ENCODE data around the gene SUFU. TPM values are rescaled to one million over a fixed set of nuclear protein-coding genes. Genes with fewer than 3 reads are reported as not detected.

Gene SUFU
- total and polyA plus RNA-seq, 2 of the 8 experiments (the other 6 are each of a cell fraction or from before 2014, with no cell fraction given), result 7.0 to 10.8 TPM

- no peak for TF ChIP-seq BACH1 (IDR thresholded peaks at IDR 0.05; ENCODE audit: low read length)
- TF ChIP-seq CHD1 (IDR thresholded peaks at IDR 0.05; ENCODE audit: low read depth, low read length), result no peak
- TF ChIP-seq SIRT6 (IDR thresholded peaks at IDR 0.05; ENCODE audit: low read length), result no peak
- no peak for TF ChIP-seq POLR2A (IDR thresholded peaks at IDR 0.05; ENCODE audit: control extremely low read depth in 1 of 2, low read depth in 2 of 2, low read length in 2 of 2)
- no peak for TF ChIP-seq TAF1 (IDR thresholded peaks at IDR 0.05; ENCODE audit: low read depth, low read length)
- no peak for TF ChIP-seq SP1 (IDR thresholded peaks at IDR 0.05; ENCODE audit: low read depth, low read length)
These were observed 126.9 kb downstream of the SUFU start (continued) for GRCh38 chr10:102630663-102631062.

All from H1 (cell line).